BE2C (cell line): ENCODE data around the gene EDN2.
A peak's percentile ranks its signal among the peaks of the same experiment; 100 is the strongest.

Source experiments
- DNase-seq: peaks from one replicate; pipeline ENCODE4 v3.0.0-alpha.2; 2020
- H3K27me3 ChIP-seq: fragments of 250-450 bp; sonication (Bioruptor Pico); 2 replicates; pipeline ENCODE4 v1.5.1; 2020; ENCODE audit warnings: mild to moderate bottlenecking
- H3K36me3 ChIP-seq: fragments of 250-450 bp; sonication (Bioruptor Pico); 2 replicates; pipeline ENCODE4 v1.5.1; 2020; ENCODE audit warnings: mild to moderate bottlenecking
- H3K4me1 ChIP-seq: fragments of 250-450 bp; sonication (Bioruptor Pico); 2 replicates; pipeline ENCODE4 v1.5.1; 2020
- H3K4me3 ChIP-seq: 2 replicates; pipeline ENCODE4 v1.5.1; 2011; ENCODE audit warnings: low read depth, low read length
- H3K9me3 ChIP-seq: fragments of 250-450 bp; sonication (Bioruptor Pico); 2 replicates; pipeline ENCODE4 v1.5.1; 2020
- TF ChIP-seq, protein P1 (sequence below): IDR thresholded peaks from 2 replicates; pipeline ENCODE4 v1.5.1; 2012; ENCODE audit warnings: mild to moderate bottlenecking, low read depth, low read length

Gene EDN2

GRCh38 chr1:41498391-41498790, 13.9 kb upstream of the EDN2 start:
- Histone ChIP-seq H3K4me3 (no peak overlapping the region), H3K4me1 (peaks cover 6% of the 10 kb centered on the region), H3K9me3 (no peaks in the 10 kb centered on the region), H3K27me3 (no peaks in the 10 kb centered on the region), H3K36me3 (no peaks in the 10 kb centered on the region)
- no peak for DNase-seq
- TF ChIP-seq, protein P1, sequence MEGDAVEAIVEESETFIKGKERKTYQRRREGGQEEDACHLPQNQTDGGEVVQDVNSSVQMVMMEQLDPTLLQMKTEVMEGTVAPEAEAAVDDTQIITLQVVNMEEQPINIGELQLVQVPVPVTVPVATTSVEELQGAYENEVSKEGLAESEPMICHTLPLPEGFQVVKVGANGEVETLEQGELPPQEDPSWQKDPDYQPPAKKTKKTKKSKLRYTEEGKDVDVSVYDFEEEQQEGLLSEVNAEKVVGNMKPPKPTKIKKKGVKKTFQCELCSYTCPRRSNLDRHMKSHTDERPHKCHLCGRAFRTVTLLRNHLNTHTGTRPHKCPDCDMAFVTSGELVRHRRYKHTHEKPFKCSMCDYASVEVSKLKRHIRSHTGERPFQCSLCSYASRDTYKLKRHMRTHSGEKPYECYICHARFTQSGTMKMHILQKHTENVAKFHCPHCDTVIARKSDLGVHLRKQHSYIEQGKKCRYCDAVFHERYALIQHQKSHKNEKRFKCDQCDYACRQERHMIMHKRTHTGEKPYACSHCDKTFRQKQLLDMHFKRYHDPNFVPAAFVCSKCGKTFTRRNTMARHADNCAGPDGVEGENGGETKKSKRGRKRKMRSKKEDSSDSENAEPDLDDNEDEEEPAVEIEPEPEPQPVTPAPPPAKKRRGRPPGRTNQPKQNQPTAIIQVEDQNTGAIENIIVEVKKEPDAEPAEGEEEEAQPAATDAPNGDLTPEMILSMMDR: no peak

DNA sequence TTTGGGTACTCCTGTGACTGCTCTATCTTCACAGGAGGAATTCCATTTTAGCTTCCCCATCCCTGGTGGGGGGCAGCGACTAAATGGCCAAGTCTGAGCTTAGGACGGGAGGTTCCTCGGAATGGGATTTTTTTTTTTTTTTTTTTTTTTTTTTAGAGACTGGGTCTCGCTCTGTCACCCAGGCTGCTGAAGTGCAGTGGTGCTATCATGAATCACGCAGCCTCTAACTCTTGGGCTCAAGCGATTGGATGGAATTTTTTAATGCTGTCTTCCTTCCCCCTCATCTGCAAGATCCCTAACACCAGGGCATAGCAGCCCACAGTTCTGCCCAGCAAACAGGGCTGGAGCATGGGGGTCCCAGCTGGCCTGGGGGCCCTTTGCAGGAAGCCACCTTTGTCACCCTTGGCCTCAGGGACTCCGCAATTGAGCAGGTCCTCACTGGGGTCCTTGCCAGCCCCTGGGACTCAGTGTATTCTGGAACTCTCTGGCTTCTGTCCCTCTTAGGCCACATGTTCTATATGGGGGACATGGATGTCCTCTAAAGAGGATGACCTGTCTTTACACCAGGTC, 13.1 kb upstream of the EDN2 start:
- TF ChIP-seq, protein P1: no peak
- Histone ChIP-seq H3K9me3 (no peaks in the 10 kb centered on the region), H3K4me3 (no peak overlapping the region), H3K27me3 (no peaks in the 10 kb centered on the region), H3K36me3 (no peaks in the 10 kb centered on the region), H3K4me1 (no peaks in the 10 kb centered on the region)
- no peak for DNase-seq

GRCh38 chr1:41497056-41497440, 12.6 kb upstream of the EDN2 start:
- TF ChIP-seq, protein P1: no peak
- no peaks in the 10 kb centered on the region for H3K9me3 ChIP-seq
- H3K27me3 ChIP-seq: no peaks in the 10 kb centered on the region
- no peaks in the 10 kb centered on the region for H3K4me1 ChIP-seq
- no peaks in the 10 kb centered on the region for H3K36me3 ChIP-seq
- H3K4me3 ChIP-seq: no peak overlapping the region
- DNase-seq: no peak

DNA sequence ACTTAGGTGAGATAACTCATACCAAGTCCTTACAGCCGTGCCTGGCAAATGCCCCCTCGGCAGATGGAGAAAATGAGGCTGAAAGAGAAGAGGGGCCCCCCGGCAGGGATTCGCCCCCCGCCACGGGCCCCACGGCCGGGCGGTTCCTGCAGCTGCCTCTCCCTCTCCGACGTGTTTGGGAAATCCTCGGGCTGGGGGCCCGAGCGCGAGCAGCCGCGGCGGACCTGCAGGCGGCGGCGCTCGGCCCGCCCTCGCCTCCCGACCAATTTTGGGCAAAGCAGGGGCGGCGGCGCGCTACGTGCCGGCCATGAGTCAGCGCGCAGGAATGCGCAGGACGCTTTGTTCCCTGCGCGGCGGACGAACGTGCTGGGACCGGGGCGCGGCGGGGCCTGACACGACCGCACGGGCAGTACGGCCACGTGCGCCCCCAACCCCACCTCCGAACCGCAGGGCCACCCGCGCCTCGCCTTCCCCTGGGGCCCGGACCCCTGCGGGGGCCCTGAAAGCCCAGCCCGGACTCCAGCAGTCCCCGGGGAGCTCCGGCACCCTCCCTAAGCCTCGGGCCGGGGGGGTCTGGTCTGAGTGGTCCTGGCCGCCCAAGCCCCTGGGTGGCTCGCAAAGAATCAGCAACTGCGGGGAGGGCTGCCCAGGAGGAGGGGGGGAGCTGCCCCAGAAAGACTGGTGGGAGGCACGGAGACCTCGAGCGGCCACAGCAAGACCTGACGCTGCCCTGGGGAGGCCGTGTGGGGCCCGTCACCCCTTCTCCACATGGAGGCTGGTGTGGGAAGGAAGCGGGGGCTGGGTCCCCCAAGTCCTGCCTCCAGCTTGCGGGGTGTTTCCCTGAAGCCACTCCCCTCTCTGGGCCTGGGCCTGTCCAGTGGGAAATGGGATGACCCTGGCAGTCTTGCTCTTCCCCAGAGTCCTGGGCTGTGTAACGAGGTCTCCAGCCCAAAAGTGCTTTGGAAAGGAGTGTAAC, 11.9 kb upstream of the EDN2 start:
- Histone ChIP-seq H3K4me1 (no peaks in the 10 kb centered on the region), H3K9me3 (no peaks in the 10 kb centered on the region), H3K36me3 (no peaks in the 10 kb centered on the region), H3K27me3 (no peaks in the 10 kb centered on the region), H3K4me3 (peak overlapping the region; percentile 29)
- peak; percentile 56 for DNase-seq
- TF ChIP-seq, protein P1: no peak

DNA sequence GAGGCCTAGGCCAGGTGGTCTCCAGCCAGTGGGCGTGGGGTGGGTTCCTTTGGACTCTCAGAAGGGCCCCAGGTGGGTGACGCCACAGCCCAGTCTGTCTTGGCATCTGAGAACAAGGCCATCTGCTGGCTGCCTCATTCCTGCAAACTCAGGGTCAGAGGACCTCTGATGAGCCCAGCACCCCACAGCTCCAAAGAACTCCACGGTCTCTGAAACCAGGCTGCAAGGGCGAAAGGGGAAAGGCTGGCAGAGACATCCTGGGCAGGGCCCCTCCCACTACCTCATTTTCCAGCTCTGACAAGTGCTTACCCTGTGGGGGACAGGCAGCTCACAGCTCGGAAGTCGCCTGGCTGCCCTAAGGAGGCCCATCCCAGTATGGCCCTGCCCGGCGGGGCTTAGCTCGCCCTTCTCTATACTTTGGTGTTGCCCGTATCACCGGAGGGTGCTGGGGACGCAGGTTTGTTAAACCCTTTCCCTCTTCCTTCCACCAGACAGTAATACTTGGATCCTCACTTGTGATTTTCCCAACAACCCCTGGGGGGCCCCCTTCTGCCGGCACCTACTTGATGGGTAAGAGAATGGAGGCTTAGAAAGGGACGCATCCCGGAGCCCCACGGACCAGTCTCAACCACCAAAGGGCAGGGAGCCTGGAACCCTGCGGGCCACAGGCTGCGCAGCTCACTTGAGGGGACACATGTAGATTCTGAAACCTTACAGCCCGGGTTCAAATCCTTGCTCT, 10.9 kb upstream of the EDN2 start:
- H3K4me3 ChIP-seq: no peak overlapping the region; the same call in 1 of the 2 replicates
- H3K4me1 ChIP-seq: no peaks in the 10 kb centered on the region
- no peaks in the 10 kb centered on the region for H3K9me3 ChIP-seq
- H3K27me3 ChIP-seq: no peaks in the 10 kb centered on the region
- H3K36me3 ChIP-seq: no peaks in the 10 kb centered on the region
- TF ChIP-seq, protein P1: no peak
- DNase-seq: no peak
